MV-4-11 (cell line): Measurements from ENCODE around the gene ATXN1.

Source experiments
- DNase-seq: peaks from one replicate; lab custom pipeline; 2025; lab: John Stamatoyannopoulos, UW

Gene ATXN1

GRCh38 chr6:16698162-16698533 is 63.1 kb downstream of the ATXN1 start:
- no peak for DNase-seq

GRCh38 chr6:16697437-16698161 is 63.7 kb downstream of the ATXN1 start:
- no peak for DNase-seq

GRCh38 chr6:16696496-16696895 is 64.8 kb downstream of the ATXN1 start:
- DNase-seq, result no peak

- DNase-seq, result peak; percentile 85
Observed at GRCh38 chr6:16694781-16695578, 66.3 kb downstream of the ATXN1 start.

GRCh38 chr6:16691324-16691723 is 69.9 kb downstream of the ATXN1 start:
- DNase-seq, result no peak

- peak; percentile 54 for DNase-seq
Observed at GRCh38 chr6:16690608-16691142, 70.6 kb downstream of the ATXN1 start.

GRCh38 chr6:16689788-16690607 is 71.3 kb downstream of the ATXN1 start:
- DNase-seq, result peak; percentile 2

GRCh38 chr6:16688984-16689636 is 72.2 kb downstream of the ATXN1 start:
- DNase-seq, result peak; percentile 12

GRCh38 chr6:16688436-16688835 is 72.8 kb downstream of the ATXN1 start:
- DNase-seq, result no peak

- no peak for DNase-seq
Observed at GRCh38 chr6:16687045-16687444, 74.2 kb downstream of the ATXN1 start.

GRCh38 chr6:16684896-16685554 is 76.2 kb downstream of the ATXN1 start:
- peak; percentile 30 for DNase-seq

GRCh38 chr6:16684195-16684689 is 77.0 kb downstream of the ATXN1 start:
- DNase-seq, result peak; percentile 100

GRCh38 chr6:16683641-16684194 is 77.5 kb downstream of the ATXN1 start:
- DNase-seq, result peak; percentile 85

GRCh38 chr6:16681260-16681873 is 79.9 kb downstream of the ATXN1 start:
- peak; percentile 88 for DNase-seq

GRCh38 chr6:16679050-16679449 is 82.2 kb downstream of the ATXN1 start:
- DNase-seq, result no peak

- DNase-seq, result no peak
Observed at GRCh38 chr6:16677458-16677857, 83.8 kb downstream of the ATXN1 start.

- no peak for DNase-seq
Observed at GRCh38 chr6:16676978-16677377, 84.3 kb downstream of the ATXN1 start.

GRCh38 chr6:16676376-16676775 is 84.9 kb downstream of the ATXN1 start:
- DNase-seq, result no peak

GRCh38 chr6:16674801-16675392 is 86.4 kb downstream of the ATXN1 start:
- no peak for DNase-seq
